Natural killer cell treated with Interleukin-12 subunit alpha and Interleukin-12 subunit beta and Interleukin-15 and Interleukin-18, amount 100 ng/mL, for 72 hours (primary cell): ENCODE data around the gene WNK3. TPM values are rescaled to one million over a fixed set of nuclear protein-coding genes. Genes with fewer than 3 reads are reported as not detected.

Source experiments
- ATAC-seq, 2 donors: fragments of 150-1000 bp; cut with Tn5 transposase in 1 of 2; sonication (Bioruptor Pico), chemical (Tn5 transposase) in 1 of 2; 2 replicates each; pipeline ENCODE4 v1.10.0; 2021
- DNase-seq: peaks from one replicate; pipeline ENCODE4 v3.0.0; 2022; ENCODE audit warnings: low spot score
- H3K27ac Mint-ChIP-seq, 2 donors: 1 replicate in 1 of 2; 2 replicates in 1 of 2; pipeline ENCODE4 v1.8.0; 2022; ENCODE audit warnings: mixed read lengths in 2 of 2, mild to moderate bottlenecking in 1 of 2, moderate library complexity in 1 of 2
- H3K27me3 Mint-ChIP-seq, 2 donors: 1 replicate in 1 of 2; 2 replicates in 1 of 2; pipeline ENCODE4 v1.8.0; 2022; ENCODE audit warnings: mixed read lengths in 2 of 2
- H3K36me3 Mint-ChIP-seq: one replicate; pipeline ENCODE4 v1.8.0; 2022; ENCODE audit warnings: mixed read lengths
- H3K4me1 Mint-ChIP-seq, 2 donors: 1 replicate in 1 of 2; 2 replicates in 1 of 2; pipeline ENCODE4 v1.8.0; 2022; ENCODE audit warnings: low read depth in 2 of 2, mixed read lengths in 2 of 2, mild to moderate bottlenecking in 1 of 2
- H3K4me3 Mint-ChIP-seq: one replicate; pipeline ENCODE4 v1.8.0; 2022; ENCODE audit warnings: mixed read lengths
- H3K9me3 Mint-ChIP-seq: 2 replicates; pipeline ENCODE4 v1.8.0; 2022; ENCODE audit warnings: mixed read lengths
- total RNA-seq, 2 donors: library from RNA; stranded (reverse); gene quantifications; one replicate each; pipeline ENCODE4 v1.2.3, GENCODE V29; 2022

Gene WNK3
- total RNA-seq, 2 donors from 2014 or later: 0.26 to 0.33 TPM

DNA sequence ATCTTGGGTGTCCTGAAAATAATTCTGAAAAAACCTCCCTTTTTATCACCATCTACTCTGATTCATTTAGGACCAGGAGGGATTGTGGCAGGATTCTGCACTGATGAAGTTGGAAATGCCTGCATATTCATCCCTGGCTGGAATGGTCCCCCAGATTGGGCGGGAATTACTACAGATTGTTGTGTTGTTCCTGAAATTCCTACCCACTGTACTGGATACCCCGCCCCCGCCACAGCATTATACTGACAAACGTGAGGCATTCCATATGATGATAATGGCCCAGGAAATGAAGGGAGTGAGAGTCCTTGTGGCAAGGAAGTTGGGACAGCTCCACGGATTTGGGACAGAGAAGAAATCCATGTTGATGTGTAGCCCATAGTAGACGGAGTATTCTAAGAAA, 159.6 kb downstream of the WNK3 start:
- Mint-ChIP-seq H3K4me3 (no peak overlapping the region), H3K27me3 (peaks cover 15 to 17% of the 10 kb centered on the region in 2 donors), H3K27ac (no peak overlapping the region)

DNA sequence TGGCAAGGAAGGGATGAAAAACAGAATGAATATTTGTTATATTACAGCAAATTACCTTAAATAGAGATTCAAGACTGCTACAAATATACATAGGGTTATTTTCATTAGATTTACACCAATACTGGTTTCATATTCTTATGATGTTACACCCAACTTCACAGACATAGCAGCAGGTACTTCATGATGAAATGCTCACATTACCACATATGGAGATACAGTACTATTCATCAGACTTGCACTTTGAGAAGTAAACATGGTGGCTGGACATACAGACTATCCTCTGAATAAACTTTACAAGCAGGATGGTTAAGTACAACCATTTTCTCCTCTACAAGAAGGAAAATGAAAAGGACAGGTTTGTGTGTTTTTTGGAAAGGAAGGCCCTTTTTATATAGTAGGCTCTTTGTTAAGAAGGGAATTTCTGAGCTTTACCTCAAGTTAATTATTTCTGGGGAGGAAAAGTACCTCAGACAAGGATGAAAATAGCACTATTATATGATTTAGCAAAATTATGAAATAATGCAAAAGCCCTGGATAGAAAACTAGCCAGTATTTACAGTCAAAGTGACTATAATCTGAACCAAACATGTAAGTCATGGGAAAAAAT, 162.8 kb downstream of the WNK3 start:
- Mint-ChIP-seq H3K36me3 (no peaks in the 10 kb centered on the region), H3K27ac (no peak overlapping the region), H3K27me3 (peaks cover 13 to 16% of the 10 kb centered on the region in 2 donors), H3K4me1 (no peaks in the 10 kb centered on the region), H3K4me3 (no peak overlapping the region), H3K9me3 (no peaks in the 10 kb centered on the region)
- DNase-seq: no peak
- ATAC-seq: no peak

More for the DNA sequence above, 159.6 kb downstream of the WNK3 start:
- Mint-ChIP-seq H3K9me3 (no peaks in the 10 kb centered on the region), H3K36me3 (no peaks in the 10 kb centered on the region), H3K4me1 (no peaks in the 10 kb centered on the region)
- no peak for DNase-seq
- no peak for ATAC-seq

GRCh38 chrX:54193085-54193821, 164.6 kb downstream of the WNK3 start:
- no peaks in the 10 kb centered on the region for H3K9me3 Mint-ChIP-seq
- peaks cover 0 to 8% of the 10 kb centered on the region in 2 donors for H3K27me3 Mint-ChIP-seq
- no peak overlapping the region for H3K4me3 Mint-ChIP-seq
- H3K36me3 Mint-ChIP-seq: no peaks in the 10 kb centered on the region
- H3K27ac Mint-ChIP-seq: no peak overlapping the region
- DNase-seq: no peak
- ATAC-seq: no peak
- no peaks in the 10 kb centered on the region for H3K4me1 Mint-ChIP-seq

DNA sequence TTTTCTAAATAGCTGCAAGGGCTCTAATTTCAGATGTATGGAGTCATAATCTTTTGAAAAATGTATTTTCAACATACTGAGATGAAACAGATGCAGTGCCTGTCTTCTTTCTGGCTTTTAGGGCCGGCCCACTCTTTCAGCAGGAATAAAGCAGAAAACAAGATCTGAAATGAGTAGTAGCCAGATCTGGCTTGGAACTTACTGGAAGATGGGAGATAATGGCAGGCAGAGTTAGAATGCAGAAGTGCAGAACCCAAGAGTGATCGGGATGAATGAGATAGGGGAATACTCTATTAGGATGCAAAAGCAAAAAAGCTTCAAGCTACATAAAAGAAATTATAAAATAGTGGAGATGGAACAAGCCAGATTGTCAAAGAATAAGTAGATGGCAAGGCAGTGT, 173.4 kb downstream of the WNK3 start:
- H3K9me3 Mint-ChIP-seq: no peaks in the 10 kb centered on the region
- no peak for ATAC-seq
- H3K4me3 Mint-ChIP-seq: no peak overlapping the region
- H3K36me3 Mint-ChIP-seq: peaks cover 14% of the 10 kb centered on the region
- no peak overlapping the region for H3K27ac Mint-ChIP-seq
- H3K4me1 Mint-ChIP-seq: peaks cover 25 to 31% of the 10 kb centered on the region in 2 donors
- peaks cover 0 to 5% of the 10 kb centered on the region in 2 donors for H3K27me3 Mint-ChIP-seq
- no peak for DNase-seq

GRCh38 chrX:54182864-54183613, 174.8 kb downstream of the WNK3 start, which contains the start of gene FAM120C:
TSS of gene FAM120C (minus strand) at chrX:54183254. CDS start at chrX:54183198, 56 bp downstream.
- Mint-ChIP-seq H3K27ac (peak within 1 kb of the TSS; percentile 53 to 92), H3K36me3 (peaks cover 14% of the 10 kb centered on the region), H3K9me3 (no peaks in the 10 kb centered on the region), H3K4me3 (peak within 1 kb of the TSS; percentile 97), H3K4me1 (peaks cover 28 to 41% of the 10 kb centered on the region in 2 donors), H3K27me3 (peaks cover 0 to 5% of the 10 kb centered on the region in 2 donors)
- peak; percentile 72 to 79 for ATAC-seq
- DNase-seq: peak; percentile 63

DNA sequence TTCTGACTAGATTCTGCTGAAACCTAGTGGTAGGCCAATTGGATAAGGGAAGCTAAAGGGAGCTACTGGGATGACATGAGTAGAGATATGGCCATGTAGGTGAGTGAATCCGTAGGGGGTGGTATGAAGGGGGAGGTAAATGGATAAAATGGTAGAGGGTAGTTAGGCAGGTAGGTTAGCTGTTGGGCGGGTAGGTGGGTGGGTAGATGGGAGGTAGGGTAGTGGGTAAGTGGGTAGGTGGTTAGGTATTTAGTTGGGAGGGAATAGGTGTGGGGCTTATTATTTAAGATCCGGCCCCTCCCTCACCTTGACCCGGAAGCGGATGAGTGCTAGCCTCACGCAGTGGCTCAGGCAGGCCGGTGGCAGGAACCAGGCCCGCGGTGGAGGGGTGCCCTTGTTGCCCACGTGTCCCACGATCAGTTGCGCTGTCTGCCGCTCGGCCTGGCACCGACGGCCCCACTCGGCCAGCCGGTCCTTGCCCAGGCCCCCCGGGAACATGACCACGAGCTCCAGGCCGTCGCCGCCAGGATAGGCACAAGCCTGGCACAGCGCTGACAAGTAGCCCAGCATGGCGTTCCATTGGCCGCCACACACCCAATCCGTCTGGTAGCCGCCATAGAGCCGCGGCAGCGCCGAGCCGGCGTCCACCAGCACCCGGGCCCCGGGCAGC, 175.5 kb downstream of the WNK3 start:
- DNase-seq (peak; percentile 80), ATAC-seq (peak; percentile 86)
- Mint-ChIP-seq H3K4me3 (peak overlapping the region; percentile 97), H3K36me3 (peaks cover 18% of the 10 kb centered on the region), H3K27me3 (peaks cover 0 to 5% of the 10 kb centered on the region in 2 donors), H3K9me3 (no peaks in the 10 kb centered on the region), H3K27ac (peak overlapping the region; percentile 50 to 92), H3K4me1 (peaks cover 34 to 48% of the 10 kb centered on the region in 2 donors)

- ATAC-seq (no peak), DNase-seq (no peak)
- peak overlapping the region; percentile 97 for H3K4me3 Mint-ChIP-seq
- H3K27ac Mint-ChIP-seq: peak overlapping the region; percentile 50 to 92
- peaks cover 0 to 8% of the 10 kb centered on the region in 2 donors for H3K27me3 Mint-ChIP-seq
- no peaks in the 10 kb centered on the region for H3K9me3 Mint-ChIP-seq
- peaks cover 20% of the 10 kb centered on the region for H3K36me3 Mint-ChIP-seq
- peaks cover 40 to 57% of the 10 kb centered on the region in 2 donors for H3K4me1 Mint-ChIP-seq
Observed at GRCh38 chrX:54181202-54181953, 176.5 kb downstream of the WNK3 start.

GRCh38 chrX:54180403-54180802, 177.4 kb downstream of the WNK3 start:
- ATAC-seq (no peak), DNase-seq (no peak)
- Mint-ChIP-seq H3K27ac (peak overlapping the region; percentile 36 to 37), H3K4me1 (peaks cover 40 to 57% of the 10 kb centered on the region in 2 donors), H3K9me3 (no peaks in the 10 kb centered on the region), H3K36me3 (peaks cover 20% of the 10 kb centered on the region), H3K4me3 (peak overlapping the region; percentile 97), H3K27me3 (peaks cover 0 to 6% of the 10 kb centered on the region in 2 donors)

DNA sequence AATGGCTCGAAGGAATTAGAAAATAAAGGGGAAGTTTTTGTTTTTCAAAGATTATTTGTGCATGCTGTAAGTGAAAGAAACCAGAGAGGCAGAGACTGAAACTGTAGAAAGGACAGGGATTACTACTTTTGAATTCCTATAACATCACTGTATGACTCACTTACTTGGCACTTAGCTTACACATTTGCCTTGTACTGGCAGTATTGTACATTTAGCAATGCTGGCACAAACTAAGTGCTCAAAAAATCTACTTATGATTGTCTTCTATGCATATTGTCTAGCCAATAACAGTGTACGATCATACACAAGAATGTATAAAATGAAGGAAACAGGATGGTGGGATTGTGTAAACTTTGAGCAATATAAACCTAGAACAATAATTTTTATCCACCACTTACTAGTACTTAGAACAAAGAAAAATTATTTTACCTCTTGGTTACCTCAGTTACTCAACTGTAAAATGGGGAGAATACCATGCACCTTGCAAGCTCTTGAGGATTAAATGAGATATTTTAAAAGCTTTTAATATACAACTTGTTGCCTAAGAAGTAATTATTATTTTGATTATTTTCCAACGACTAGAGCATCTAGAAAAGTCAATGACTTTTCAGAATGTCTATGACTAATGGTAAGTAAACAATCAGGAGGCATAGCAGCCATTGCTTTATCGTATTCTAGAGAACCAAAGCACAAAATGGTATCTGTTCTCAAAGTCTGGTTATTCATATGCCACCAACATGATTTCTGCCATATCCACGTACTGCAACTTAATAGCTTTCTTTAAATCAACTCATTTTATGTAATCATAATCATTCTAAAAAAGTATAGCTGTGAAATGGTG, 179.5 kb downstream of the WNK3 start:
- Mint-ChIP-seq H3K9me3 (no peaks in the 10 kb centered on the region), H3K27ac (peak overlapping the region; percentile 5 to 23), H3K4me3 (peak overlapping the region; percentile 97), H3K36me3 (peaks cover 20% of the 10 kb centered on the region), H3K27me3 (peaks cover 0 to 6% of the 10 kb centered on the region in 2 donors), H3K4me1 (peaks cover 36 to 51% of the 10 kb centered on the region in 2 donors)
- ATAC-seq (peak in 1 of 2 donors; percentile 67), DNase-seq (no peak)

DNA sequence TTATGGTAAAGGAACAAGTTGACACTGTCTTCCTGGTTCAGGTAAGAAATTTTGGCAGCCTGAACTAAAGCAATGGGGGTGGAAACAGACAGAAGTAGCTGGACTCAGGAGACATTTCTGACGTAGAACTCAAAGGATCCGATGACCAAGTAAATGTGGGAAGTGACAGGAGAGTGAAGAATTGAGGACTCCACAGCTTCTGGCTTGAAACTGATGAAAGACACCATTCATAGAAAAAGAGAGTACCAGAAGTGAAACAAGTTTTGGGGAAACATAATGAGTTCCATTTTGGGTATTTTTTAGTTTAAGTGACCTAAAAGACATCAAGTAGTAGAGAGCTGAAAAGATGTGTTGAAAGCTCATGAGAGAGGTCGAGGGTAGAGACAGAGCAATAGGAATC, 180.5 kb downstream of the WNK3 start:
- Mint-ChIP-seq H3K36me3 (peaks cover 20% of the 10 kb centered on the region), H3K4me3 (peak overlapping the region; percentile 75), H3K27me3 (peaks cover 0 to 6% of the 10 kb centered on the region in 2 donors), H3K27ac (peak overlapping the region; percentile 5 to 23), H3K9me3 (no peaks in the 10 kb centered on the region), H3K4me1 (peaks cover 36 to 50% of the 10 kb centered on the region in 2 donors)
- no peak for DNase-seq
- no peak for ATAC-seq

GRCh38 chrX:54173791-54174190, 184.1 kb downstream of the WNK3 start:
- Mint-ChIP-seq H3K27ac (no peak overlapping the region), H3K27me3 (peaks cover 0 to 3% of the 10 kb centered on the region in 2 donors), H3K4me1 (peaks cover 12 to 19% of the 10 kb centered on the region in 2 donors), H3K4me3 (no peak overlapping the region), H3K36me3 (peaks cover 5% of the 10 kb centered on the region), H3K9me3 (no peaks in the 10 kb centered on the region)
- no peak for ATAC-seq
- DNase-seq: no peak

DNA sequence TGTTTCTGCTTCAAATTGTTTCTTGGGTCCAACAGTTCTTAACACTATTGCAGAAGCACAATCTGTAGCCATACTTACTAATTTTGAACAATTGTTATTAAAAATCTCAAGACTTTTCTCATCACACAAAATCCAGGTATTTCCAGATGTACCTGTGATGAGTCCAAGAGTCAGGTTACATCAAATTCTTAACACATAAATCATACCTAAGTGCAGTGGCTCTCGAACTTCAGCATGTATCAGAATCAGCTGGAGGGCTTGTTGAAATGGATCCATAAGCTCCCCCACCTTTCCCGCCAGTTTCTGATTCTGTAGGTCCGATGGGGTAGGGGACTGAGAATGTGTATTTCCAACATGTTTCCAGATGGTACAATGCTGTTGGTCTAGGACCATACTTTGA, 185.4 kb downstream of the WNK3 start:
- DNase-seq (no peak), ATAC-seq (no peak)
- H3K4me3 Mint-ChIP-seq: no peak overlapping the region
- peaks cover 6 to 10% of the 10 kb centered on the region in 2 donors for H3K4me1 Mint-ChIP-seq
- peaks cover 0 to 3% of the 10 kb centered on the region in 2 donors for H3K27me3 Mint-ChIP-seq
- H3K27ac Mint-ChIP-seq: no peak overlapping the region
- H3K9me3 Mint-ChIP-seq: no peaks in the 10 kb centered on the region
- H3K36me3 Mint-ChIP-seq: peaks cover 3% of the 10 kb centered on the region
